Measurements from ENCODE around the gene LATS2. TPM values are rescaled to one million over a fixed set of nuclear protein-coding genes. Genes with fewer than 3 reads are reported as not detected.
"Not testable (repeated sequence)": the region's sequence is repeated elsewhere in the genome, so short reads cannot be mapped to it uniquely, and the experiment has no call there.

LATS2 gene
- polyA plus RNA-seq, 10 donors: 15.3 to 23.1 (median 19.2) TPM

GRCh38 chr13:21076253-21076652 lies 14.9 kb upstream of the LATS2 start:
- peak in 1 of 3 donors; percentile 30 for DNase-seq

GRCh38 chr13:21075379-21076249 lies 14.2 kb upstream of the LATS2 start:
- peak in 2 of 3 donors; percentile 61 to 83 for DNase-seq

GRCh38 chr13:21075011-21075378 lies 13.6 kb upstream of the LATS2 start:
- peak; percentile 19 to 78 (median 49) for DNase-seq

DNA sequence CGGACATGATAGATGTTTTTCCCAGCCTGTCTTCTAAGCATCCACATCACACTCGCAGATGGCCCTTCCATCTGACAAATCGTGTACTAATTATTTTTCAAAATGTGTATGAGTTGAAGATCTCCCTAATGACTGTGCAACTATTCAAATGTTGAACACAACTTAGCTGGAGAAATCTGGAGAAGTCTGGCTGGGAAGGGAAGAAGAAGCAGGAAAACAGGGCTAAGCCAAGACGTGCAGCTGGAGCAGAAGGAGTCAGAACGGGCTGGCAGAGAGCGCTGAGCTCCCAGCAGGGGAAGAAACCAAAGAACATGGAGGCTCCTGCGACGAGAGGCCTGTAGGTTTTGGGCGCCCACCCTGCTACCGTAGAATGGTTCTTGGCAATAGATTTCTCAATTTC lies 13.2 kb upstream of the LATS2 start:
- peak; percentile 59 to 92 (median 81) for DNase-seq

DNA sequence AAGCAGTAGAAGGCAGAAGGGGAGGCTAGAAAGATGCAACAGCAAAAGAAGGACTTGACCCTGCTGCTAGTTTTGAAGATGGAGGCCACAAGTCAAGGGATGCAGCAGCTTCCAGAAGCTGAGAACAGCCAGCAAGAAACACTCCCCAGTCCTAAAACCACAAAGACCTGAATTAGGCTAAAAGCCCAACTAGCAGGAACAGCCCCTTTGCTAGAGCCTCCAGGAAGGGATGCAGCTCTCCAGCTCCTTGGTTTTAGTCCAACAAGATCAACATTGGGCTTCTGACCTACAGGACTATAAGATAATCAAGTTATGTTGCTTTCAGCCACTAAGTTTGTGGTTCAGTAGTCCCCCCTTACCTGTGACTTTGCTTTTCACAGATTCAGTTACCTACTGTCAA lies 10.5 kb upstream of the LATS2 start:
- peak in 2 of 3 donors; percentile 21 to 44 for DNase-seq

DNA sequence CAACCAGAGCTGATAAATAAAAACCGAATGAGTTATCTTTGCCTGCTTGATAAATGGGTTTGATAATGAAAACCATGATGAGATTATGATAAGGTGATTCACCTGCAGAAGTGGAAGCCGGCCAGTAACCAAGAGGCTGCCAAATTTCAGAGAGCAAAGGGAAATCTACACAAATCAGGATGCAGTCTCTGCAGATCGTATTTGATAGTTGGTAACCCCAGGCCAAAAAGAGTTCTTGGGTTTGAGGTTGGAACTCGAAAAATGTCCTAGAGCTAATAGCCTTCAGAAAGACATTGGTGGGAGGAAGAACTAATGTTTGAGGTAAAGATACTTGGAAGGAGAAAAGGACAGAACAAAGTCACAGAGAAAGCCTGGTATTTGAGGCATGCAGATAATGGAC lies 9.6 kb upstream of the LATS2 start:
- DNase-seq: peak in 1 of 3 donors; percentile 23

- DNase-seq: peak; percentile 61 to 96 (median 86)
Measured at GRCh38 chr13:21069561-21070004, 8.2 kb upstream of the LATS2 start.

GRCh38 chr13:21067848-21068247 lies 6.5 kb upstream of the LATS2 start:
- DNase-seq: no peak

GRCh38 chr13:21066946-21067345 lies 5.6 kb upstream of the LATS2 start:
- no peak for DNase-seq

DNA sequence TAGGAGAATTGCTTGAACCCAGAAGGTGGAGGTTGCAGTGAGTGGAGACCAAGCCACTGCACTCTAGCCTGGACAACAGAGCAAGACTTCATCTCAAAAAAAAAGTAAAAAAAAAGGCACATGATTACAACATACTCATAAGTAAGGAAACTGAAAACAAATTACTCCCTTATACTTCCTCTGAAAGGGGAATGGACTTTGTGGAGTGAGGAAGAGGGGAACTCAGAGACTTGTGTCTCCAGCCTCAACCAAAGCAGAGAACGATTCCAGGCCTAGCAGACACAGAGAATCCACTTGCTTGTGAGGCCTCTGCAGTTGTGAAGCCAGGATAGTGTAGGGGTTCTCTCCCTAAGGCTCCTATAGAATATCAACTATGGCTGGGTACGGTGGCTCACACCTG lies 4.3 kb upstream of the LATS2 start:
- no peak for DNase-seq

- DNase-seq: no peak
Measured at GRCh38 chr13:21063031-21063430, 1.6 kb upstream of the LATS2 start.

- DNase-seq: peak; percentile 27 to 79 (median 44)
Measured at GRCh38 chr13:21060338-21061028, 903 bp downstream of the LATS2 start.

DNA sequence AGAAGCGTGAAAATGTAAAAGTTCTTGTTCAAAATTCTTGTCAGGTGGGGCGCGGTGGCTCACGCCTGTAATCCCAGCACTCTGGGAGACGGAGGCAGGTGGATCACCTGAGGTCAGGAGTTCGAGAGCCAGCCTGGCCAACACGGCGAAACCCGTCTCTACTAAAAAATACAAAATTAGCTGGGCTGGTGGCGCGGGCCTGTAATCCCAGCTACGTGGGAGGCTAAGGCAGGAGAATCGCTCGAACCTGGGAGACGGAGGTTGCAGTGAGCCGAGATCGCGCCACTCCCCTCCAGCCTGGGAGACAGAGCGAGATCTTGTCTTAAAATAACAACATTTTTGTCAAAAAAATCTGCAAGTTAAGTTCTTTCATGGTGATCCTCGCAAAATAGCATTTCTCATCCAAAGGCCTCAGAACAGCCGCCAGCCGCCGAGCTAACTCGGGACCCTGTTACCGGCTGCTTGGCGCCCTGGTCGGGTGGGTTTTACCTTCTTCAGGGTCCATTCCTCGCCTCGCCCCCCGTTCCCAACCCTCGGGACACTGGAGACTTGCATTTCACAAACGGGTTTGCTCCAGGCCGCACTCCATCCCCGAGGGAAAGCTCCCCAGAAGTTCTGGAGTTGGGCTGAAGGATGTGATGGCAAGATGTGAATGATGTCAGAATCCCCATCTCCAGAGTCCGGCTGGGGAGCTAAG lies 1.6 kb downstream of the LATS2 start:
- no peak for DNase-seq

- DNase-seq: peak in 1 of 3 donors; percentile 65
Measured at GRCh38 chr13:21058361-21058760, 3.0 kb downstream of the LATS2 start.

- DNase-seq: no peak
Measured at GRCh38 chr13:21055511-21056045, 5.8 kb downstream of the LATS2 start.

- DNase-seq: peak in 1 of 3 donors; percentile 40
Measured at GRCh38 chr13:21055016-21055415, 6.4 kb downstream of the LATS2 start.

DNA sequence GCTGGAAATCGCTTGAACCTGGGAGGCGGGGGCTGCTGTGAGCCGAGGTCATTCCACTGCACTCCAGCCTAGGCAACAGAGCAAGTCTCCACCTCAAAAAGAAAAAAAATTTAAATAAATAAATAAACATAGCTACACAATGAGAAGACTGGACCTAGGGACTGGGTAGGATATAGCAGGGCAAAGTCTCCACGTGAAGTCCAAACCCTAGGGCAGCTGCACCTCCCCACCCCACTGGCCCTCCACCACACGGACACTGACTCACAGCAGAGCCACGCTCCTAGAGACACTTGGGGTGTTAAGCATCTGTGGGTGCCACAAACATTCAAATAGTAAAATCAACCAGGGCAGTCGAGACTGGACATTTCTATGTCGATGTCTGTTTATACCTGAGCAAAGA lies 7.1 kb downstream of the LATS2 start:
- DNase-seq: no peak

DNA sequence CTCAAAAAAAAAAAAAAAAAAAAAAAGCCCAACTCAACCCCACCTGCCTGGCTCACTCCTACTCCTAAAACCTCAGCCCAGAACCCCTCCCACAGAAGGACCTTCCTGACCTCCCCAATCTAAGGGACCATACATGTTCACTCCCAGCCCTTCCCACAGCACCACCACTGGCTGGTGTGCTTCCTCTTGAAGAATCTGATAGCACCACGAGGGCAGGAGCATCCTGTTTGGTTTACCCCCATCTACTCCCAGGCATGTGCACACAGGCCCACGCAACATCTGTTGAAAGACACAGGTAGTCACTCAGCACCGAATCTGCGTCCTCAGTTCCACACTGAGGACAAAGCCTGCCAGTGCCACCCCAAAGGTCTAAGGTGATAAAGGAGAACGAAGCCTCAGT lies 8.2 kb downstream of the LATS2 start:
- DNase-seq: no peak

DNA sequence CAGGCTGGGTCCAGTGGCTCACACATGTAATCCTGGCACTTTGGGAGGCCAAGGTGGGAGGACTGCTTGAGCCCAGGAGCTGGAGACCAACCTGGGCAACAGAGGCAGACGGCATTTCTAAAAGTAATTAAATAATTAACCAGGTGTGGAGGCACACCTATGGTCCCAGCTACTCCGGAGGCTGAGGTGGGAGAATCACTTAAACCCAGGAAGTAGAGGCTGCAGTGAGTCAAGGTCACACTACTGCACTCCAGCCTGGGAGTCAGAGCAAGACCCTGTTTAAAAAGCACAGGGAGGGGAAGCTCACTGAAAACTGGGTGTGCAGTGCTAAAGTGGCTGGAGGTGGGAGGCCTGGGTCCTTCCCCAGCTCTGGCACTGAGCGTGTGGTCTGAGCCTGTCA lies 9.7 kb downstream of the LATS2 start:
- DNase-seq: no peak

- DNase-seq: no peak
Measured at GRCh38 chr13:21050288-21051197, 10.8 kb downstream of the LATS2 start.

DNA sequence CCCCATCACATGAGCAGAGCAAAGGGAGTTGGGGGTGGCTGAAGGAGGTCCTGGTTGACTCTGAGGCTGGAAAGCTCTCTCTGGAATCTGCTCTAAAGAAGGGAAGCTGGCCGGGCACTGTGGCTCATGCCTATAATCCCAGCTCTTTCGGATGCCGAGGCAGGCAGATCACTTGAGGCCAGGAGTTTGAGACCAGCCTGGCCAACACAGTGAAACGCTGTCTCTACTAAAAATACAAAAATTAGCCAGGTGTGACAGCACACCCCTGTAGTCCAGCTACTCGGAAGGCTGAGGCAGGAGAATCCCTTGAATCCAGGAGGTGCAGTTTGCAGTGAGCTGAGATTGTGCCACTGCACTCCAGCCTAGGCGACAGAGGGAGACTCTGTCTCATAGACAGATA lies 11.7 kb downstream of the LATS2 start:
- not testable (repeated sequence) for DNase-seq

All from muscle of back (tissue), 11 donors.